Thyroid gland (tissue), 4 donors: ENCODE data around the gene EIF2B1.

Experiments
- POLR2A ChIP-seq, 2 donors: fragments of 450-650 bp; IDR thresholded peaks; one replicate each; pipeline ENCODE4 v1.6.1; 2017; ENCODE audit warnings: antibody characterized with exemption in 2 of 2, mild to moderate bottlenecking in 2 of 2, moderate library complexity in 1 of 2
- TF ChIP-seq, protein P1 (sequence below), 6 experiments: fragments of 200-600 bp in 3 of 6; fragments of 450-650 bp in 3 of 6; sonication (generic) in 3 of 6; IDR thresholded peaks; one replicate each; pipeline ENCODE4 v1.5.1; 2016 to 2019; ENCODE audit warnings: antibody characterized with exemption in 6 of 6, mild to moderate bottlenecking in 2 of 6, inconsistent platforms in 1 of 6, moderate library complexity in 1 of 6

DNA sequence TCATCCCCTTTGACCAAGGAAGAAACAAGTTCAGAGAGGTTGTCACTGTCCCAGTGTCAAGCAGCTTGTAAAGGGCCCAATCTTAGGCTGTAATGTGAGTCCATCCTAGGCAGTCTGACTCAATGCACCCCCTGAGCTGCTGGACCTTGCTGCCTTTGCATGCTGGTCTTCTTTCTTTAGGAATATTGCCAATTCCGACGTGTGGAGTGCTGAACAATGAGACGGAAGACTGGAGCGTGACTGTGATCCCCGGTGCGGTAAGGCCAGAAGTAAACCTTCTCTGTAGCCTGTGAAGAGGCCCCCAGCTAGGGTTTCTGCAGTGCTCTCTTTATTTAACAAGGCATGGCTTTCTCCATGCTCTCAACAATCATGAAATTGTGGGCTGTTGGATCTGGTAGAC, 38.4 kb upstream of the EIF2B1 start:
- TF ChIP-seq, protein P1, sequence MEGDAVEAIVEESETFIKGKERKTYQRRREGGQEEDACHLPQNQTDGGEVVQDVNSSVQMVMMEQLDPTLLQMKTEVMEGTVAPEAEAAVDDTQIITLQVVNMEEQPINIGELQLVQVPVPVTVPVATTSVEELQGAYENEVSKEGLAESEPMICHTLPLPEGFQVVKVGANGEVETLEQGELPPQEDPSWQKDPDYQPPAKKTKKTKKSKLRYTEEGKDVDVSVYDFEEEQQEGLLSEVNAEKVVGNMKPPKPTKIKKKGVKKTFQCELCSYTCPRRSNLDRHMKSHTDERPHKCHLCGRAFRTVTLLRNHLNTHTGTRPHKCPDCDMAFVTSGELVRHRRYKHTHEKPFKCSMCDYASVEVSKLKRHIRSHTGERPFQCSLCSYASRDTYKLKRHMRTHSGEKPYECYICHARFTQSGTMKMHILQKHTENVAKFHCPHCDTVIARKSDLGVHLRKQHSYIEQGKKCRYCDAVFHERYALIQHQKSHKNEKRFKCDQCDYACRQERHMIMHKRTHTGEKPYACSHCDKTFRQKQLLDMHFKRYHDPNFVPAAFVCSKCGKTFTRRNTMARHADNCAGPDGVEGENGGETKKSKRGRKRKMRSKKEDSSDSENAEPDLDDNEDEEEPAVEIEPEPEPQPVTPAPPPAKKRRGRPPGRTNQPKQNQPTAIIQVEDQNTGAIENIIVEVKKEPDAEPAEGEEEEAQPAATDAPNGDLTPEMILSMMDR (IDR thresholded peaks at IDR 0.05) = no peak
- TF ChIP-seq POLR2A (IDR thresholded peaks at IDR 0.05) = no peak
